Left lung (tissue), 10 donors: ENCODE data around the gene COQ8A. TPM values are rescaled to one million over a fixed set of nuclear protein-coding genes. Genes with fewer than 3 reads are reported as not detected.
"Not testable (repeated sequence)": the region's sequence is repeated elsewhere in the genome, so short reads cannot be mapped to it uniquely, and the experiment has no call there.

Experiments
- ATAC-seq: fragments of 200-7000 bp; cut with Tn5 transposase; one replicate; pipeline ENCODE4 v1.9.1; 2020; ENCODE audit warnings: moderate library complexity
- DNase-seq, 4 donors: peaks; one replicate each; pipeline ENCODE4 v3.0.0-alpha.2; 2013 to 2020
- H3K27ac ChIP-seq, 2 donors: fragments of 200-600 bp; sonication (generic) in 1 of 2; one replicate each; pipeline versions ENCODE4 v1.5.0 to v1.8.0; 2020 to 2021
- H3K27me3 ChIP-seq, 2 donors: fragments of 200-600 bp; sonication (generic) in 1 of 2; one replicate each; pipeline versions ENCODE4 v1.5.0 to v1.8.0; 2020 to 2021
- H3K36me3 ChIP-seq, 2 donors: fragments of 200-600 bp; sonication (generic) in 1 of 2; one replicate each; pipeline versions ENCODE4 v1.5.0 to v1.8.0; 2020 to 2021
- H3K4me1 ChIP-seq, 2 donors: fragments of 200-600 bp; one replicate each; pipeline ENCODE4 v1.8.0; 2021
- H3K4me3 ChIP-seq, 2 donors: fragments of 200-600 bp; sonication (generic) in 1 of 2; one replicate each; pipeline versions ENCODE4 v1.5.0 to v1.8.0; 2020 to 2021; ENCODE audit warnings: mild to moderate bottlenecking in 1 of 2
- H3K9me3 ChIP-seq, 2 donors: fragments of 200-600 bp; sonication (generic) in 1 of 2; one replicate each; pipeline versions ENCODE4 v1.5.0 to v1.8.0; 2020 to 2021
- intact Hi-C, 2 donors: fragments of 100-400 bp; cut with DNase I; formaldehyde crosslinking; loops; one replicate each; pipeline versions ENCODE4 v1.11.2 to v1.14.2; 2022
- polyA plus RNA-seq, 6 donors: library from polyadenylated mRNA; unstranded; fragments of 120-200 nt; gene quantifications; one replicate each; pipeline ENCODE4 v1.2.1, GENCODE V29; 2013; ENCODE audit not compliant: insufficient read length in 6 of 6
- total RNA-seq, 2 donors: library from RNA; stranded (reverse); fragmentation: NEBNext Ultra II Directional; extraction: Animal tissue kit (Norgen Biotek cat#: 25700); gene quantifications; one replicate each; pipeline ENCODE4 v1.2.1, GENCODE V29; 2021
- TF ChIP-seq, protein P1 (sequence below), 2 donors: fragments of 200-600 bp; sonication (generic) in 1 of 2; IDR thresholded peaks; one replicate each; pipeline versions ENCODE4 v1.5.0 to v1.8.0; 2021; ENCODE audit warnings: antibody characterized with exemption in 2 of 2
- donor health status: DM: no; HTN: yes; CAD: no.
- donor health status: DM: no; HTN: no; CAD: no.

Gene COQ8A
- total and polyA plus RNA-seq, 8 donors = 14.5 to 41.5 (median 32.2) TPM

DNA sequence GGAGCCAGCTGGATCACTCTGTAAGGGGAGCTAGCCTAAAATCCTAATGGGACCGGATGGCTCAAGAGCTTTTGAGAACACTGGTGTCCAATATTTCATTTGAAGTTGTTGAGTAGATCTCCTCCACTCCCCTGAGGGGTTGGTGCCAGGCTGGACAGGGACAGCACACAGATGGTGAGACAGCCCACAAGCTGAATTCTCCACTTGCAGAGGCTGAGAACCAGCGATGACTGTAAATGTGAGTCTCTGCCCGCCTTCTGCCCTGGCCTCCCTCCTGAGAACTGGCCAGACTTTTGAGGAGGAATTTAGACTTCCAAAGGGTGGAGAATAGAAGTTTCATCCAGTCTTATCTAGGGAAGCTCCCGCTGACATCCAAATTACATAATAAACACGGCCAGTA, 20.5 kb upstream of the COQ8A start:
- intact Hi-C loops = no loop called here

DNA sequence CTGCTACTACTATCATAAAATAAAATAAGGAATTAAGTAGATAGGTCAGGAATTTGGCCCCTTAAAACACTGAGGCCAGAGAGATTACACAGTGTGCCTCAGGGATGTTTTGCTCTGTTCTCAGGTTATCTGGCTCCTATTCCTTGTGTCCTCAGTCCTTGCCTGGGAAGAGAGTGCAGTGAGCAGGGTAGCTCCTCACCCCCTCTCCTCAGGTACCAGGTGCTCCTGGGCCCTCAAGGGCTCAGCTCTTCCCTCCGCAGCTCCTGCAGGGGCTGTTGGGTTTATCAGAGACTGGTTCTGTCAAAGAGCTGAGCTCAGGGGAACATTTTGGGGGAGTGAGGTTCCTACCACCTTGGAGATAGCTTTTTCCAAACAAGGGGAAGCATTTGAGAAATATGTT, 20.1 kb upstream of the COQ8A start:
- TF ChIP-seq, protein P1, sequence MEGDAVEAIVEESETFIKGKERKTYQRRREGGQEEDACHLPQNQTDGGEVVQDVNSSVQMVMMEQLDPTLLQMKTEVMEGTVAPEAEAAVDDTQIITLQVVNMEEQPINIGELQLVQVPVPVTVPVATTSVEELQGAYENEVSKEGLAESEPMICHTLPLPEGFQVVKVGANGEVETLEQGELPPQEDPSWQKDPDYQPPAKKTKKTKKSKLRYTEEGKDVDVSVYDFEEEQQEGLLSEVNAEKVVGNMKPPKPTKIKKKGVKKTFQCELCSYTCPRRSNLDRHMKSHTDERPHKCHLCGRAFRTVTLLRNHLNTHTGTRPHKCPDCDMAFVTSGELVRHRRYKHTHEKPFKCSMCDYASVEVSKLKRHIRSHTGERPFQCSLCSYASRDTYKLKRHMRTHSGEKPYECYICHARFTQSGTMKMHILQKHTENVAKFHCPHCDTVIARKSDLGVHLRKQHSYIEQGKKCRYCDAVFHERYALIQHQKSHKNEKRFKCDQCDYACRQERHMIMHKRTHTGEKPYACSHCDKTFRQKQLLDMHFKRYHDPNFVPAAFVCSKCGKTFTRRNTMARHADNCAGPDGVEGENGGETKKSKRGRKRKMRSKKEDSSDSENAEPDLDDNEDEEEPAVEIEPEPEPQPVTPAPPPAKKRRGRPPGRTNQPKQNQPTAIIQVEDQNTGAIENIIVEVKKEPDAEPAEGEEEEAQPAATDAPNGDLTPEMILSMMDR (IDR thresholded peaks at IDR 0.05) = no peak

More for the DNA sequence above, 20.5 kb upstream of the COQ8A start:
- no peak for ATAC-seq
- Histone ChIP-seq H3K27me3 (no peaks in the 10 kb centered on the region), H3K36me3 (no peaks in the 10 kb centered on the region), H3K9me3 (no peaks in the 10 kb centered on the region), H3K27ac (no peak overlapping the region), H3K4me3 (no peak overlapping the region), H3K4me1 (no peaks in the 10 kb centered on the region)
- no peak for DNase-seq
- TF ChIP-seq, protein P1 (IDR thresholded peaks at IDR 0.05) = no peak

DNA sequence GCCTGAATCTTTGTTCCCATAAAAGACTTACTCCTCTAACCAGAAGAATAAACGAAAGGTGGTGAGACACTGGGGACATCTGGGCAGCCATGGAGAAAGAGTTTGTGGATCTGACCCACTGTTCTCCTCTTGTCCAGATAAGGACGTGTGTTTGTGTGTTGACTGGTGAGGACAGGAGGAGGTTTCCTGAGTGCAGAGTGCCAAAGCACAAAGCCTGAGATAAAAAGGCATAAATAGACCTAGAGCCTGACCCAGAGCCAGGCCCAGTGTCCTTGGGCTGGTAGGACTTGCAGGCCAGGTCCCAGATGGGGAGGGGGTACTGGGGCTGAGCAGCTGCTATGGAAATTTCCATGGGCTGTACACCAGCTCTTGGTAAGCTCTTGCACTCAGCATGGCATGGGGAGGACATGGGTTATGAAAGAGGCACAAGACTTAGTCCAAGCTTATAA, 19.6 kb upstream of the COQ8A start:
- Histone ChIP-seq H3K4me3 (no peak overlapping the region), H3K27me3 (no peaks in the 10 kb centered on the region), H3K27ac (no peak overlapping the region), H3K36me3 (no peaks in the 10 kb centered on the region), H3K4me1 (no peaks in the 10 kb centered on the region), H3K9me3 (no peaks in the 10 kb centered on the region)
- DNase-seq = no peak
- intact Hi-C loops = no loop called here
- ATAC-seq = no peak
- TF ChIP-seq, protein P1 (IDR thresholded peaks at IDR 0.05) = no peak

More for the DNA sequence above, 20.1 kb upstream of the COQ8A start:
- intact Hi-C loops = no loop called here
- DNase-seq = no peak
- Histone ChIP-seq H3K4me3 (no peak overlapping the region), H3K27ac (no peak overlapping the region), H3K4me1 (no peaks in the 10 kb centered on the region), H3K9me3 (no peaks in the 10 kb centered on the region), H3K27me3 (no peaks in the 10 kb centered on the region), H3K36me3 (no peaks in the 10 kb centered on the region)
- no peak for ATAC-seq

DNA sequence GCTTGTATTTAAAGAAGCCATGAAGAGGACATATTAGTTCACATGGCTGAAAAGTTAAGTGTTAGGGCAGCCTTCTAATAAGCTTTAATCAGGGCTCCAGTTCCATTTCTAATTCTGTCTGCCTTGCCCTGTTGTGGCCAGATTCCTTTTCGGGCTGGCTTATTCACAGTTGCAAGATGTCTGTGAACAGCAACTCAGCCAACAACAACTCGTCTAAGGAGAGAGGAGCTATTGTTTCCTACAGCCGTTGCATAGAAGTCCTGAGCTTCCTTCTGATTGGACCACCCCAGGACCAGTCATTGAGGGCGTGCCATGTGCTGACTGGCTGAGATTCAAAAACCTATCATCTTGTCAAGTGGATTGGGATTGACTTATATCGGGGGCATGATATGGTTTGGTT, 18.6 kb upstream of the COQ8A start:
- no peaks in the 10 kb centered on the region for H3K4me1 ChIP-seq
- no peaks in the 10 kb centered on the region for H3K27me3 ChIP-seq
- H3K36me3 ChIP-seq = no peaks in the 10 kb centered on the region
- H3K27ac ChIP-seq = no peak overlapping the region
- no peaks in the 10 kb centered on the region for H3K9me3 ChIP-seq
- intact Hi-C loops = no loop called here
- ATAC-seq (no peak), DNase-seq (no peak)
- TF ChIP-seq, protein P1 (IDR thresholded peaks at IDR 0.05) = no peak
- no peak overlapping the region for H3K4me3 ChIP-seq

DNA sequence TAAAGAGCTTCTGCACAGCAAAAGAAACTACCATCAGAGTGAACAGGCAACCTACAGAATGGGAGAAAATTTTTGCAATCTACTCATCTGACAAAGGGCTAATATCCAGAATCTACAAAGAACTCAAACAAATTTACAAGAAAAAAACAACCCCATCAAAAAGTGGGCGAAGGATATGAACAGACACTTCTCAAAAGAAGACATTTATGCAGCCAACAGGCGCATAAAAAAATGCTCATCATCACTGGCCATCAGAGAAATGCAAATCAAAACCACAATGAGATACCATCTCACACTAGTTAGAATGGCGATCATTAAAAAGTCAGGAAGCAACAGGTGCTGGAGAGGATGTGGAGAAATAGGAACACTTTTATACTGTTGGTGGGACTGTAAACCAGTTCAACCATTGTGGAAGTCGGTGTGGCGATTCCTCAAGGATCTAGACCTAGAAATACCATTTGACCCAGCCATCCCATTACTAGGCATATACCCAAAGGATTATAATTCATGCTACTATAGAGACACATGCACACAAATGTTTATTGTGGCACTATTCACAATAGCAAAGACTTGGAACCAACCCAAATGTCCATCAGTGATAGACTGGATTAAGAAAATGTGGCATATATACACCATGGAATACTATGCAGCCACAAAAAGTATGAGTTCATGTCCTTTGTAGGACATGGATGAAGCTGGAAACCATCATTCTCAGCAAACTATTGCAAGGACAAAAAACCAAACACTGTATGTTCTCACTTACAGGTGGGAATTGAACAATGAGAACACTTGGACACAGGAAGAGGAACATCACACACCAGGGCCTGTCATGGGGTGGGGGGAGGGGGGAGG, 10.6 kb upstream of the COQ8A start:
- H3K27me3 ChIP-seq, H3K36me3 ChIP-seq, H3K4me3 ChIP-seq, DNase-seq, intact Hi-C loops, H3K4me1 ChIP-seq, ATAC-seq, H3K27ac ChIP-seq: not testable (repeated sequence)
- peaks cover 0 to 11% of the 10 kb centered on the region in 2 donors for H3K9me3 ChIP-seq
